PFSK-1 (cell line): ENCODE measurements around the gene SHQ1.

ENCODE experiments used
- POLR2AphosphoS5 ChIP-seq: IDR thresholded peaks from 2 replicates; pipeline ENCODE4 v1.6.1; 2012; ENCODE audit warnings: low read depth, mild to moderate bottlenecking, control low read depth, low read length, moderate library complexity
- REST ChIP-seq, 2 experiments: IDR thresholded peaks; 2 replicates each; pipeline versions ENCODE4 v1.6.1 to v1.8.0; 2011 to 2012; ENCODE audit warnings: low read depth in 2 of 2, low read length in 2 of 2, control low read depth in 1 of 2, inconsistent platforms in 1 of 2, mild to moderate bottlenecking in 1 of 2, moderate library complexity in 1 of 2; ENCODE audit not compliant: insufficient read depth in 1 of 2
- SIN3A ChIP-seq: IDR thresholded peaks from 2 replicates; pipeline ENCODE4 v1.6.1; 2012; ENCODE audit warnings: mild to moderate bottlenecking, low read length, moderate library complexity, borderline replicate concordance; ENCODE audit not compliant: insufficient read depth

DNA sequence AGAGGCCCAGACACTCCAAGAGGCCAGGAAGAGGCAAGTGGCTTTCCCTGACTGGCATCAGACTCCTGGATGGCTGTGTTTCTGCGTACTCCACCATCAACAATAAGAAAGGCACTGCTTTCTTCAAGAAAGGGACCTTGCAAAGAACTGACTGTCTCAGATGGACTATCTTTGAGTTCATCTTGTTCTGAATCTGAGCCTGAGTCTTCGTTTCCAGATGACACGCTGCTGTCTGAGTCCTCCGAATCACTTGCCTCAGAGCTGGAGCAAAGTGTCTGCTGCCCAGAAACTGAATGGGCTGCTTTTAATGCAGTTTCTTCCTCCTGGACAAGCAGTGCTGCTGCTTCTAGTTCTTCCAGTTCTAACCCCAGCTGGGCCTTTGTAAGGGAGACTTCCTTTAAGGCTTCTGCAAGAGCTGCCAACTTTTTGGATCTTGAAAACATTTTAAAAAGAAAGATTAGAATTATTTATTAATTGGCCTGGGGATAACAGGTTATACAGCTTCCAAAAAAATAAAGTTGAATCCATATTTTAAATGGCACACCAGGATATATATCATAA lies 97.8 kb downstream of the SHQ1 start:
- TF ChIP-seq REST (IDR thresholded peaks at IDR 0.05; ENCODE audit: insufficient read depth in 1 of 2, low read depth in 2 of 2, low read length in 2 of 2) (no peak), POLR2AphosphoS5 (no peak), SIN3A (no peak)
